Lung (tissue), 12 donors: Measurements from ENCODE around the gene CAMK2G. TPM values are rescaled to one million over a fixed set of nuclear protein-coding genes. Genes with fewer than 3 reads are reported as not detected.
"Not testable (repeated sequence)": the region's sequence is repeated elsewhere in the genome, so short reads cannot be mapped to it uniquely, and the experiment has no call there.

Experiments
- ATAC-seq: fragments of 200-7000 bp; cut with Tn5 transposase; one replicate; pipeline ENCODE4 v1.9.1; 2020; ENCODE audit warnings: moderate number of reproducible peaks; ENCODE audit not compliant: insufficient read depth, low FRiP score
- DNase-seq, 3 donors: peaks; one replicate each; pipeline ENCODE4 v3.0.0-alpha.2; 2013 to 2017
- H3K27ac ChIP-seq, 2 donors: one replicate each; pipeline ENCODE4 v1.5.1; 2013; ENCODE audit warnings: mild to moderate bottlenecking in 2 of 2, moderate library complexity in 2 of 2, control low read depth in 1 of 2, inconsistent platforms in 1 of 2, low read depth in 1 of 2, low read length in 1 of 2
- H3K27me3 ChIP-seq, 3 donors: one replicate each; pipeline ENCODE4 v1.5.1; 2013; ENCODE audit warnings: low read length in 2 of 3; ENCODE audit not compliant: control insufficient read depth in 3 of 3, insufficient read depth in 3 of 3
- H3K36me3 ChIP-seq, 4 donors: one replicate each; pipeline ENCODE4 v1.5.1; 2013; ENCODE audit warnings: low read length in 4 of 4, mild to moderate bottlenecking in 1 of 4, moderate library complexity in 1 of 4; ENCODE audit not compliant: control insufficient read depth in 4 of 4, insufficient read depth in 4 of 4
- H3K4me1 ChIP-seq, 5 donors: one replicate each; pipeline ENCODE4 v1.5.1; 2013; ENCODE audit warnings: low read length in 5 of 5, mild to moderate bottlenecking in 2 of 5, moderate library complexity in 1 of 5; ENCODE audit not compliant: control insufficient read depth in 5 of 5, insufficient read depth in 5 of 5
- H3K4me3 ChIP-seq: one replicate; pipeline ENCODE4 v1.5.1; 2013; ENCODE audit warnings: mild to moderate bottlenecking, control low read depth, moderate library complexity
- H3K9ac ChIP-seq, 2 donors: one replicate each; pipeline ENCODE4 v1.5.1; 2013; ENCODE audit warnings: low read length in 2 of 2, control low read depth in 1 of 2; ENCODE audit not compliant: insufficient read depth in 1 of 2
- H3K9me3 ChIP-seq, 4 donors: one replicate each; pipeline ENCODE4 v1.5.1; 2013; ENCODE audit warnings: low read length in 3 of 4, mild to moderate bottlenecking in 1 of 4, moderate library complexity in 1 of 4; ENCODE audit not compliant: control insufficient read depth in 4 of 4, insufficient read depth in 3 of 4
- WGBS, 2 donors: extraction: QIAGEN DNeasy Blood & Tissue Kit; methylation state at CpG; one replicate each; pipeline ENCODE4 v1.1.7; 2013; 5-methylcytosine and 5-hydroxymethylcytosine counted together
- polyA plus RNA-seq, 2 donors: library from polyadenylated mRNA; stranded (reverse); fragments of 200-250 nt; gene quantifications; one replicate each; pipeline ENCODE4 v1.2.1, GENCODE V29; 2013
- total RNA-seq, 2 donors: library from RNA; depleted of rRNA in 1 of 2; stranded (reverse); fragments of >200 nt in 1 of 2; gene quantifications; one replicate each; pipeline ENCODE4 v1.2.1, GENCODE V29; 2014 to 2021
- TF ChIP-seq, protein P1 (sequence below): IDR thresholded peaks from 2 replicates; pipeline ENCODE4 v1.5.1; 2012; ENCODE audit warnings: mild to moderate bottlenecking; ENCODE audit errors: control extremely low read depth, extremely low read depth
- donor health status: control.
- donor health status: control.
- donor health status: Bipolar disorder and iron deficiency.
- donor health status: healthy.
- donor health status: DM: yes; HTN: yes; CAD: no.

Gene CAMK2G
- total and polyA plus RNA-seq, 4 donors, result 15.8 to 41.1 (median 29.0) TPM

DNA sequence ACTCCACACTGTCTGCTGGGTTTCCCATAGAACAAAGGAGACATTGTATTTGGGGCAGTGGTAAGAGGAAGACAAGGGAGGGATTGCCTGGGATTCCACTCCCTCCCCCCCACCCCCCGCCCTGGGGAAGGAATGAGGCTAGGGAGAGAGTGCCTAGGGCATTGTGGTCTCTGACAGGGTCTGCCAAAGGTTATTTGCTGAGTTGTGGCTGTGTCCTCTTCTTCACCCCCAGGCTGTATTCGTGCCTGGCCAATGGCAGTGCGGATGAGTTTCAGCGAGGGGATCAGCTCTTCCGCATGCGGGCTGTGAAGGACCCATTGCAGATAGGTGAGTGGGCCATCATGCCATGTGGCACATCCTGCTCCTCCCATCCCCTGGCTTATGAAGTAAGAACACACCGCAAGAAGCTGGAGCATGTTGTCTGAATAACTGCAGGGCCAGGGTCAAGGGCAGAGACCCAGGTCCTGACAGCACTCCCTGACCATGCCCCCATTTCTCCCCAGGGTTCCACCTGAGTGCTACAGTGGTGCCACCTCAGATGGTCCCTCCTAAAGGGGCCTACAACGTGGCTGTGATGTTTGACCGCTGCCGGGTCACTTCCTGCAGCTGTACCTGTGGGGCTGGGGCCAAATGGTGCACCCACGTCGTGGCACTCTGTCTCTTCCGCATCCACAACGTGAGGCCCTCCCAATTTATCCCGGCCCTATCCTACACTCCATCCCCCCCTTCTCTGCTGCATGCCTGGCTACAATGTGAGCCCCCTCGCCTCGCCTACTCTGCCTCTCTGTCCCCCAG is 85.3 kb downstream of the CAMK2G start:
- Histone ChIP-seq H3K9me3 (no peaks in the 10 kb centered on the region), H3K27ac (no peak overlapping the region), H3K4me1 (peaks cover 0 to 13% (median 6%) of the 10 kb centered on the region in 5 donors), H3K4me3 (no peak overlapping the region), H3K27me3 (no peaks in the 10 kb centered on the region), H3K36me3 (peaks cover 24 to 51% (median 30%) of the 10 kb centered on the region in 4 donors), H3K9ac (no peak overlapping the region)
- TF ChIP-seq, protein P1, sequence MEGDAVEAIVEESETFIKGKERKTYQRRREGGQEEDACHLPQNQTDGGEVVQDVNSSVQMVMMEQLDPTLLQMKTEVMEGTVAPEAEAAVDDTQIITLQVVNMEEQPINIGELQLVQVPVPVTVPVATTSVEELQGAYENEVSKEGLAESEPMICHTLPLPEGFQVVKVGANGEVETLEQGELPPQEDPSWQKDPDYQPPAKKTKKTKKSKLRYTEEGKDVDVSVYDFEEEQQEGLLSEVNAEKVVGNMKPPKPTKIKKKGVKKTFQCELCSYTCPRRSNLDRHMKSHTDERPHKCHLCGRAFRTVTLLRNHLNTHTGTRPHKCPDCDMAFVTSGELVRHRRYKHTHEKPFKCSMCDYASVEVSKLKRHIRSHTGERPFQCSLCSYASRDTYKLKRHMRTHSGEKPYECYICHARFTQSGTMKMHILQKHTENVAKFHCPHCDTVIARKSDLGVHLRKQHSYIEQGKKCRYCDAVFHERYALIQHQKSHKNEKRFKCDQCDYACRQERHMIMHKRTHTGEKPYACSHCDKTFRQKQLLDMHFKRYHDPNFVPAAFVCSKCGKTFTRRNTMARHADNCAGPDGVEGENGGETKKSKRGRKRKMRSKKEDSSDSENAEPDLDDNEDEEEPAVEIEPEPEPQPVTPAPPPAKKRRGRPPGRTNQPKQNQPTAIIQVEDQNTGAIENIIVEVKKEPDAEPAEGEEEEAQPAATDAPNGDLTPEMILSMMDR, result no peak
- no peak for ATAC-seq
- 92 to 95% methylated on average over 17 of the region's 17 CpGs for WGBS, 2 donors
- no peak for DNase-seq

DNA sequence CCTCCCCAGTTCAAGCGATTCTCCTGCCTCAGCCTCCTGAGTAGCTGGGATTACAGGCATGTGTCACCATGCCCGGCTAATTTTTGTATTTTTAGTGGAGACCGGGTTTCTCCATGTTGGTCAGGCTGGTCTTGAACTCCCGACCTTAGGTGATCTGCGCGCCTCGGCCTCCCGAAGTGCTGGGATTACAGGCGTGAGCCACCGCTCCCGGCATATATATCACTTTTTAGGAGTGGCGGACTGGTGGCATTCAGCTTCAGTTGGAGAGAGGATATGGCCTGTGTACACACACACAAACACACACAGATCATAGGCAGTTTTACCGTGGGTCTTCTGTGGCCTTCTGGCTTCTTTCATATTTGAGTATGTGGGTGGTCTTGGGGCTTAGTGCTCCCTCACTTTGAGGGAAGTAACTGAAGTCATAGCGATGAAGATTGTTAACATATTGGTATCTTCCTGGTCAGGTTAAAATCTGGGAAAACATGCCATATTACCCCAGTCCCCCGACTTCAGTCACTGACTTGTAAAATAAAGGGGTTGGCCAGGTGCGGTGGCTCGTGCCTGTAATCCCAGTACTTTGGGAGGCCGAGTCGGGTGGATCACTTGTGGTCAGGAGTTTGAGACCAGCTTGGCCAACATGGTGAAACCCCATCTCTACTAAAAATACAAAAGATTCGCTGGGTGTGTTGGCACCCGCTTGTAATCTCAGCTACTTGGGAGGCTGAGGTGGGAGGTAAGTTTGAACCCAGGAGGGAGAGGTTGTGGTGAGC is 87.1 kb downstream of the CAMK2G start:
- H3K9ac ChIP-seq, H3K4me3 ChIP-seq, DNase-seq, ATAC-seq, H3K27me3 ChIP-seq, H3K9me3 ChIP-seq, H3K27ac ChIP-seq: not testable (repeated sequence)
- H3K4me1 ChIP-seq, result peaks cover 0 to 25% (median 9%) of the 10 kb centered on the region in 5 donors
- H3K36me3 ChIP-seq, result peaks cover 12 to 33% (median 19%) of the 10 kb centered on the region in 4 donors
- 90 to 91% methylated on average over 21 of the region's 21 CpGs for WGBS, 2 donors

DNA sequence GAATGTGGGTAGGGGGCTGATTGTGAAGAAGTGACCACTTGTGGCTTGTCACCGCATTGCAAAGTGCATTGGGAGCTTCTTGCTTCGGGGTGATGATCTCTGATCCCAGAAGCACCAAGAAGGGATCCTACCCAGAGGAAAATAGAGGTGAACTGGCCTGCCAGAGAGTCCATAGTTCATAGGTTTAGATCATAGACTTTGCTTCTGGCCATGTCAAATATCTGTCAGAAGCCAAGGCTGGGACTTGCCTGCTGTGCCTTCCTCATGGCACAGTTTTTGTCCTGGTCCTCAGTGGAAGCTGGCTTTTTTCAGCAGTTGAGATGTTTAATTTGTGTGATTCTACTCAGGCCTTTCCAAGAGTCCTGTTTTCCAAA is 87.9 kb downstream of the CAMK2G start:
- Histone ChIP-seq H3K36me3 (peaks cover 7 to 26% (median 19%) of the 10 kb centered on the region in 4 donors), H3K27me3 (no peaks in the 10 kb centered on the region), H3K9ac (peak overlapping the region; percentile 63 to 76), H3K4me1 (peaks cover 0 to 25% (median 9%) of the 10 kb centered on the region in 5 donors), H3K9me3 (no peaks in the 10 kb centered on the region), H3K4me3 (peak overlapping the region; percentile 80), H3K27ac (peak overlapping the region in 1 of 2 donors; percentile 10)
- TF ChIP-seq, protein P1, result no peak
- no peak for DNase-seq
- ATAC-seq, result no peak
- WGBS, 2 donors, result 1 to 3% methylated on average over 2 of the region's 2 CpGs
